ENCODE measurements around the gene FRMD4A.

Gene FRMD4A

DNA sequence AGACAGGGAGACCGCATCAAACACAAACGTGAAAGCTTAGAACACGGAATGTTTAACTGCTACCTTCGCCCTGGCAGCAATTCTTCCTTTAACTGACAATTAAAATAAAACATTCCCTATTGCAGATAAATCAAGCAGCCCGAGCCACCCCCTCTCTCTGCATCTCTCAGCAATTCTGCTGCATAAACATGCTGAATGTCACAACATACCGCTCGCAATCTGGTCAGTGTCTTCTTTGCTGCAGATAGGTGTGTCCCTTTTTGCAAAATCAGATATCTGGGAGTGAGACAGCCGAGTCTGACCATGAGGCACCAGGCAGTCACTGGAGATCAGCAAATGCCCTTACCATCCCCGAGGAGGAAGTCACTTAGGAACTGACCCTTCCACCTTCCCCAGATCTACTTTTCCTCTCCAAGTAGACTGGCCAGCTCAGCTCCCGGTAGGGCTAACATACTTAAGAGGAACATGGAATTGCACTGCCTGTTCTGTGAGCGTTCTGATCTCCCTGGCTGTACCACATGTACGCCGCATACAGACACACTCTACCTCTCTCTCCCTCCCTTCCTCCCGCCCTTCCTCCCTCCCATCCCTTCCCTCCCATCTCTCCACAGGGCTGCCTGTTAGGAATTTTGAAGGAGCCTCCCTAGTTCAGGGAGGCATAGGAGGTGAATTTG is at the start of gene FRMD4A:
TSS of gene FRMD4A (minus strand) at position 537 of the 674 bp plus-strand sequence.
- DNase-seq (ENCODE audit: low spot score) = no peak

GRCh38 chr10:14379556-14380280 is 49.0 kb upstream of the FRMD4A start:
- no peak for DNase-seq (ENCODE audit: low spot score)

- no peak for DNase-seq (ENCODE audit: low spot score)
Measured at GRCh38 chr10:14378387-14378960, 47.8 kb upstream of the FRMD4A start.

DNA sequence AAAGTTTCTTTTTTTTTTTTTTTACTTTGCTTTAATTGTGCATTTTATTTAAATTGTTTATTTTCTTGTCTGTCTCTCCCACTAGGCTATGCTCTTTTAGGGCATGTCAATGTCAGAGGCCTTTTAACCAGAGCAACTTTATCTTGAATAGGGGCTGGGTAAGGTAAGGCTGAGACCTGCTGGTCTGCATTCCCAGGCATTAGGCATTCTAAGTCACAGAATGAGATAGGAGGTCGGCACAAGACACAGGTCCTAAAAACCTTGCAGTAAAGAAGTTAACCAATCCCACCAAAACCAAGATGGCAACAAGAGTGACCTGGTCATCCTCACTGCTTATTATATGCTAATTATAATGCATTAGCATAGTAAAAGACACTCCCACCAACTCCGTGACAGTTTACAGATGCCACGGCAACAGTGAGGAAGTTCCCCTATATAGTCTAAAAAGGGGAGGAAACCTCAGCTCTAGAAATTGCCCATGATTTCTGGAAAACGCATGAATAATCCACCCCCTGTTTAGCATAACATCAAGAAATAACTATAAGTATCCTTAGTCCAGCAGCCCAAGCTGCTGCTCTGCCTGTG is 47.0 kb upstream of the FRMD4A start:
- no peak for DNase-seq (ENCODE audit: low spot score)

- DNase-seq (ENCODE audit: low spot score) = peak; percentile 53
Measured at GRCh38 chr10:14374745-14375445, 44.2 kb upstream of the FRMD4A start.

DNA sequence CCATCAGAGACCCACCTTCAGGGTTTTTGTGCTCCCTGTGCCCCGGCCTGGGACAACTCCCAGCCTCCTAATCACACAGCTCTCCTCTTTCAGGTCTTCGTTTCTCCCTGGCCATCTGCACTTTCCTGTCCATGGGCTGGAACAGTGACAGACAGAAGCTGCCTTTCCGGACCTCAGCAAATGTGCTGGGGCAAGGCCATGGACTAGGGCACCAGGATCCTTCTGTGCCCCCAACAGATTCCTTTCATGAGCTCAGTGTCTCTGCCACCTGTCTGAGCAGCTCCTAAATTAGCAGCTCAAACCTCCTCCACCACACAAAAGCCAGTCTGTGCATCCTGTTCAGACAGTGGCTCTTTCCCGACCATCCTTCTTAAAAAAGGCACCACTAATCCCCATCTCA is 41.9 kb upstream of the FRMD4A start:
- DNase-seq (ENCODE audit: low spot score) = no peak

DNA sequence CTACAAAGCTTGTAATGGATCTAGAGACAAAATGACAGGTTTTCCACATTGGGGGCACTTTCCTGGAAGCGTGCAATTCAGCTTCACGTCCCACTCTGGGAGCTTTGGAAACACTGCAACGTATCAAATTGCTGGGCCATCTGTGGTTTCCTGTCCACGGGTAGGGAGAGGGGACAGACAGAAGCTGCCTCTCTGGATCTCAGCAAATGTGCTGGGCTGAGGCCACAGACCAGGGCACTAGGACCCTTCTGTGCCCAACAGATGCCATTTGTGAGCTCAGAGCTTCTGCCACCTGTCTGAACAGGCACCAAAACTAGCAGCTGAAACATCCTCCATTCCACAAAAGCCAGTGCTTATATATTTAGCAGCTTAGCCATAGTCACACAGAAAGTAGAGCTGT is 40.9 kb upstream of the FRMD4A start:
- DNase-seq (ENCODE audit: low spot score) = peak; percentile 30

DNA sequence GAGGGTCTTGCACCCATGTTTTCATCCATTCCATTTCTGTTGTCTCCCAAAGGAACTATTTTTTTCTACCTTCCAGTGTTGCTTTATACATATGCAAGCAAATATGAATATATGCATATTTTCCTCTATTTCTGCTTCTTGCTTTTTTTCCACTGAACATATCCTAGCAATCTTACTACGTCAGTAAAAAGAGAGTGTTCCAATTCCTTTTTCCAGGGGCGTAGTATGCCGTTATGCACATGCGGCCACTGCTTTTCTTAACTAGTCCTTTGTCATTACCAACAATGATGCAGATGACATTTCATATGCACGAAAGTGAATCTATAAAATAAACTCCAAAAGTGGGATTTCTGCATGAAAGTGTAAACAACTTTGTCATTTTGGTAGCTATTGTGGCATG is 40.2 kb upstream of the FRMD4A start:
- DNase-seq (ENCODE audit: low spot score) = no peak

DNA sequence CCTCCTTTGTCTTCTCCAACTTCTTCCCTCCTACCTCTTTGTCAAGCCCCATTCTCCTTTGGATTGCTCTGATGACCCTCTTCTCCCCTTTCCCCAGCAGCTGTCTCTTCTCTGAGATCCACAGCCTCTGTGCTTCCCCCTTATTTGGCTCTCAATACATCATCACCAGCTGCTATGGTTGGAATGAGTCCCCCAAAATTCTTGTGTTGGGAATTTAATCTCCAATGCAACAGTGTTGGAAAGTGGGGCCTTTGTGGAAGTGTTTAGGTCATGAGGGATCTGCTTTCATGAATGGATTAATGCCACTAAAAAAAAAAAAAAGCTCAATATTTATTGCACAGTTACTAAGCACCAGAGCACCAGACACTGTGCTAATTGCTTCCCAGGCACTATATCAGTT is 39.2 kb upstream of the FRMD4A start:
- DNase-seq (ENCODE audit: low spot score) = no peak

GRCh38 chr10:14366760-14367159 is 36.0 kb upstream of the FRMD4A start:
- peak; percentile 30 for DNase-seq (ENCODE audit: low spot score)

GRCh38 chr10:14365266-14365665 is 34.5 kb upstream of the FRMD4A start:
- no peak for DNase-seq (ENCODE audit: low spot score)

GRCh38 chr10:14362104-14362503 is 31.4 kb upstream of the FRMD4A start:
- DNase-seq (ENCODE audit: low spot score) = peak; percentile 24

DNA sequence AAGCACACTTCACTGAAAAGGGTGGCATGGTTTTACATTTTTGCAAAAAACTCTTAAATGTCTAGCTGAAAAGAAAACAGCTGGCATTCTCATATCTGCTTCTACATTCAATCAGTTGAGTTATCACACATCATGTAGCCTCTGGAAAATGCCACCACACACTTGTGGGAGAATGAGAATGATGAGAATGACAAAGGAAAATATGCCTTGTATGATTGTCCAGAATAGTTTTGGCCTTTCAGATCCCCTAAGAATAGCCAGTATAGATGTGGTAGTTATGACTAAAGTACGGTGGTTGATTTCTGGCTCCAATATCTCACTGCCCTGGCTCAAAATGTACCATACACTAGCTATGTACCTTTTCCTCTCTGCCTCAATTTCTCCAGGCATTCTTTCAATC is 30.2 kb upstream of the FRMD4A start:
- no peak for DNase-seq (ENCODE audit: low spot score)

DNA sequence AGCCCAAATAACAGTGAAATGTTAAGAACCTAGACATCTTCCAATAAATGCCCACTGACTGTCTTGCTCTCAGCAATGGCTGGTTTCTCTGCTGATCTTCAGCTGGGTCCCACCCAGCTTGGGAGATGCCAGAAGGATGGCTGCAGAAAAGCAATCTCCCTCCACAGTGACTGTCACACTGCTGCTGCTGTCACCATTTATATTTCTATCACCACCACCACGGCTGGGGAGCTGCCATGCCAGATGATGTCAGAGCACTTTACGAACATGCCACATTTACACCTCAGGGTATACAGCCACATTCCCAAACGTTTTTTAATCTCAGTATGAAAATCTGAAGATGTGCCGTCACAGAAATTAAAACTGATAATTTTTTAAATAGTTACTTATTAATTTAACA is 29.8 kb upstream of the FRMD4A start:
- DNase-seq (ENCODE audit: low spot score) = no peak

- no peak for DNase-seq (ENCODE audit: low spot score)
Measured at GRCh38 chr10:14358886-14359573, 28.3 kb upstream of the FRMD4A start.

DNA sequence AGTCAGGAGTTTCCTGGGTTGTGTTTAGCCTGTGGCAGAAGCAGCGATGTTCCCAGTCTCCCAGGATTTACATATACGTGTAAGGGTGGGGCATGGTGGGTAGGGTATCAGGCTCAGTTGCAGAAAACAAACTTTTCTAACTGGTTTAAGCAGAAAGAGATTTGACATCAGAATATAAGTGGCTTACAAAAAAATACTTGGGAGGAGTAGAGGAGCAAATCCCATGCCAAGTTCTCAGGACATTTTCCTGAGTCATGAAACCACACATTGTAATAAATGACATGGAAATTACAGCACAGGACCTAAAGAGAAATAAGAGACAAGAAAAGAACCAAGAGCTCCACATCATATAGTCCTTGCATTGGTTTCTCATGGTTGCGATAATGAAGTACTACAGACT is 26.2 kb upstream of the FRMD4A start:
- DNase-seq (ENCODE audit: low spot score) = peak; percentile 37

DNA sequence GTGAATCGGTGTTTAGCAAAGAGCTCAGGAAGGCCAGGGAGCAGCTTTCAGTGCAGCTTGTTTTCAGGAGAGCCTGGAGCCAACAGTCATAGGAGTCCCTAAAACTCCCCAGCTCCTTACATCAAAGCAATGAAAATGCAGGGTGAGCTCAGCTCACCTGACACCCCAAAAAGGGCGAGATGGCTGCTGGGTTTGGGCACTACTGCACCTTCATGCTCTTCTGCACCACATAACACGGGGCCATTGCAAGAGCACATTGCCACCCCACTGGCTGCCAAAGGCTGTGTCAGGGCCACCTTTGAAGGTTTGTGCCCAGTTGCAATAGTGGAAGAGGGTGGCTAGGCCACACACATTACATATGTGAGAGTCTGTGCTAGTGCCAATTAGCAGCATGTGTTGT is 25.0 kb upstream of the FRMD4A start:
- no peak for DNase-seq (ENCODE audit: low spot score)

- DNase-seq (ENCODE audit: low spot score) = no peak
Measured at GRCh38 chr10:14353291-14353913, 22.7 kb upstream of the FRMD4A start.

DNA sequence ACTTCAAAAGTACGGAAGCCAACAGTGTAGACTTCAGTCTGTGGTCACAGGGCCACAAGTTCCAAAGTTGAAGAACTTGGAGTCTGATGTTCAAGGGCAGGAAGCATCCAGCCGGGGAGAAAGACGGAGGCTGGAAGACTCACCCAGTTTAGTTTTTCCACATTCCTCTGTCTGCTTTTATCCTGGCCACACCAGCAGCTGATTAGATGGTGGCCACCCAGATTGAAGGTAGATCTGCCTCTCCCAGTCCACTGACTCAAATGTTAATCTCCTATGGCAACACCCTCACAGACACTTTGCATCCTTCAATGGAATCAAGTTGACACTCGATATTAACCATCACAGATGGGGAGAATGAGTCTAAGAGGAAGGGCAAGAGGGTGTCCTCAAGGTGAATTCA is 19.3 kb upstream of the FRMD4A start:
- no peak for DNase-seq (ENCODE audit: low spot score)

GRCh38 chr10:14349081-14349480 is 18.4 kb upstream of the FRMD4A start:
- DNase-seq (ENCODE audit: low spot score) = no peak

- DNase-seq (ENCODE audit: low spot score) = no peak
Measured at GRCh38 chr10:14345262-14345661, 14.5 kb upstream of the FRMD4A start.
